Ecto neural progenitor cell (in vitro differentiated cells): ENCODE data around the gene CELF1.

ENCODE experiments used
- DNase-seq: peaks from one replicate; pipeline ENCODE4 v3.0.0-alpha.2; 2018; ENCODE audit warnings: low spot score

The CELF1 gene

DNA sequence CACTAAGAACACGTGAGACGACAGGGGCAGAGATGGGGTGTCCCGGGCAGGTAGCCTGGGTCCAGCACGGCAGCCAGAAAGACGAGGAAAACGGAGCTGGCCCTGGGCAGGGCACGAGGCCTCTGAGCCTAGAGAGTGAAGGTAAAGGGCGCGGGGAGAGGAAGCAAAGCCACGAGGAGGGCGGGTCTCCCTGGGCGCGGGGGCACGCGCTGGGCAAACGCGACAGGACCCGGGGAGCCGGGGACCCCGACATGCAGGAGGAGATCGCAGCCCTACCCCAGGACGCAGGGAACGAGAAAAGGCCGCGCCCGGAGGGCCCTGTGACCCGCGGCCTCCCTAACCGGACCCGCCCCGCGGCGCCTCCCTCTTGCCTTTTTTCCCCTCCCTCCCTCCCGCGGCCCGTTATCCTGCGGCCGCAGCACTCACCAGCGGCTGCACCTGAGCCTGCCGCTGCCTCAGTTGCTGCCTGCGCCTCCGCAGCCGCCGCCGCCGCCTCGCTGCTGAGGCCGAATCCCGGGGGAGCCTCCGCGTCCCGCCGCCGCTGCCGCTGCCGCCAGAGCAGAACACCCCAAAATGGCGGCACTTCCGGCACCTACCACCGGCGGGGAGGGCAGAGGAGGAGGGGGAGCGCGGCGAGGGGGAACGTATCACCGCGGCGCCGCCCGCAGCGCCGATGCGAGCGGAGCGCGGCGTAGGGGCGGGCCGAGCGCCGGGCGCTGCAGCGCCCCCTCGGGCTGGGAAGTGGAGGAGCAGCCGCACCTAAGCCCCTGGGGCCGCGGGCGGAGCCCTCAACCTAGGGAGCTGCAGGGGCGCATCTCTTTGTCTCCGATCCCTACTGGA lies at the start of gene CELF1:
CELF1 (minus strand) TSS at position 567 of the 840 bp plus-strand sequence. CDS start 53,609 bp downstream, outside the sequence.
- peak; percentile 94 for DNase-seq

GRCh38 chr11:47599902-47600301 lies 47.0 kb upstream of the CELF1 start:
- no peak for DNase-seq

DNA sequence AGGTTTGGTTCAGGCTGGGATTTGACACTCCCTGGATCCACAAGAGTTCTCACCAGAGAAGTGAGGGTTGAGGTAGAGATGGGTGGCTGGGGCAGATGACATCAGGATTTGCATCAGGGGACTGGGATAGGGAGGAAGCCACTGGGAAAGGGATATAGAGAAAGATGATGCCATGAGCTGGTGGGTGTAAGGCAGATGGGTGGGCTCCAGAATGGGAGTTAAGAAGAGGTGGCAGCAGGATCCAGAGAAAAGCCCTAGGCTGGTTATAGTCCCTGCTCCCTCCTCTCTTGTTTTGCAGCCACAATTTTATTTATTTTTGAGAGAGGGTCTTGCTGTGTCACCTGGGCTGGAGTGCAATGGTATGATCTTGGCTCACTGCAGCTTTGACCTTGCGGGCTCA lies 43.0 kb upstream of the CELF1 start:
- DNase-seq, result no peak

- no peak for DNase-seq
These were observed 42.1 kb upstream of the CELF1 start for GRCh38 chr11:47595029-47595428.

- DNase-seq, result peak; percentile 71
These were observed 41.3 kb upstream of the CELF1 start, which contains the start of gene C1QTNF4 for GRCh38 chr11:47593934-47594855. TSS of gene C1QTNF4 (minus strand) at chr11:47594411. CDS start at chr11:47590810, 3,601 bp downstream.

DNA sequence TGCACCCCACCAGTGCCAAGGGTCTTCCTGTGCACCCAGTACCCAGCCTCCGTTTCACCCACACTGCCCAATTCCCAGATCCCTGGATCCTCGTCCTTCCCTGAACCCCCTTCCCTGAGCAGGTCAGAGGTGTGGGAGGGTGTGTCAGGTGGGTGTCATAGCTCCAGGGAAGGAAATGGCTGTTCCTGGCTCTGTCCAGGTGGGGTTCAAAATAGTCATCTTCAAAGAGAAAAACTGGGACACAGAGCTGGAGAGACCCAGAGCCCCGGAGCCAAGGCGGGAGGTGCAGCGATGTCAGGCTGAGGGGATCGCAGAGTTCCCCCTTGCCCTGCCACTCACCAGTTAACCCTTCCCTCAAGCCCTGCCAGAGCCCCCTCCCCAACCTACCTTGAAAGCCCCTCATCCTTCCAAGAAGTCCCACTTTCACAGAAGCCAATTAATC lies 40.6 kb upstream of the CELF1 start:
- DNase-seq, result no peak

- no peak for DNase-seq
These were observed 40.0 kb upstream of the CELF1 start for GRCh38 chr11:47592970-47593369.

DNA sequence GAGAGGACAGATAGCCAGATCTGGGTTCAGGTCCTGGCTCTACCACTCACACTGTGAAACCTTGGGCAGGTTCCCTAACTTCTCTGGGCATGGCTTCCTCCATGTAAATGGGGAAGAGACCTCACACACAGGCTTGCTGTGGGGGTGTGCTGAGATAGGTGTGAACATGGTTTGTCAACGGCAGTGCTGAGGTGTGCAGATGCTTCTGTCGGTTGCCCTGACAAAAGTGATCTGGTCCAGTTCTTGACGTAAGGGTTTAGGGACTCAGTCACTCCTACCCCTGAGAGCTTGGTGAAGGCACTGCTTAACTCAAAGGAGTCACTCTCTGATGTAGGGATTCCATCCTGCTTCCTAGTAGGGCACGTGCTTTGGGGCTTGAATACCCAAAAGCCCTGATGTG lies 39.3 kb upstream of the CELF1 start:
- DNase-seq, result no peak

- DNase-seq, result no peak
These were observed 38.8 kb upstream of the CELF1 start for GRCh38 chr11:47591764-47592163.

DNA sequence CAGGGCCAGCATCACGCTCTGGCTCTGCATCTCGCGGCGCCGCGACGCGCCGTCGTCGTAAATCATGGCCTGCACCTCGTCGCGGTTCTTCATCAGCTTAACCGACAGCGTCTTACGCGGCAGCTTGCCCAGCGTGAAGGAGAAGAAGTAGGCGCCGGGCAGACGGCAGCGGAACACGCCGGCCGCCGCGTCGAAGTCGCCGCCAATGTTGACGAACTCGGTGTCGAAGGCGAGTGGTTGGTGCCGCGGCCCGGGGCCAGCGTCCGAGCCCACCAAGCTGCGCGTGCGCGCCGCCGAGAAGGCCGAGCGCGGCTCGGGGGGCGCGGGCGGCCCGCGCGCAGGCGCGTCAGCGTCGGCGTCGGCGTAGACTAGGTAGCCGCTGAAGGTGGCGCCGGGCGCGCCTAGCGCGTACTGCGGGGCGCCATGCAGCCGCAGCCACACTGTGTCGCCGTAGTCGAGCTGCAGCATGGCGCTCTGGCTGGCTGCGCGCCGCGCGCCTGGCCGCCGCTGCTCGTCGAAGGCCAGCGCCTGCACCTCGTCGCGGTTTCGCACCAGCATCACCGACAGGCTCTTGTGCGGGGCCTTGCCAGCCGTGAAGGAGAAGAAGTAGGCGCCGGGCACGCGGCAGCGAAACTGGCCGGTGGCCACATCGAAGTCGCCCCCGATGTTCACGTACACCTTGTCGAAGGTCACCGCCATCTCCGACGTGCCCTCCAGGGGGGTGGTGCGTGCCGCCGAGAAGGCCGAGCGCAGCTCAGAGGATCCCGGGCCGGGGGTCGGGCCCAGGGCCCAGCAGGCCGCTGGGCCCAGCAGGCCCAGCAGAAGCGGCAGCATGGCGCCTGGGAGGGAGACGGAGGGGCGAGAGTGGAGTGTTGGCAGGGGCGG lies 37.3 kb upstream of the CELF1 start:
- no peak for DNase-seq

GRCh38 chr11:47589584-47589976 lies 36.6 kb upstream of the CELF1 start:
- no peak for DNase-seq

GRCh38 chr11:47589118-47589517 lies 36.2 kb upstream of the CELF1 start:
- no peak for DNase-seq

DNA sequence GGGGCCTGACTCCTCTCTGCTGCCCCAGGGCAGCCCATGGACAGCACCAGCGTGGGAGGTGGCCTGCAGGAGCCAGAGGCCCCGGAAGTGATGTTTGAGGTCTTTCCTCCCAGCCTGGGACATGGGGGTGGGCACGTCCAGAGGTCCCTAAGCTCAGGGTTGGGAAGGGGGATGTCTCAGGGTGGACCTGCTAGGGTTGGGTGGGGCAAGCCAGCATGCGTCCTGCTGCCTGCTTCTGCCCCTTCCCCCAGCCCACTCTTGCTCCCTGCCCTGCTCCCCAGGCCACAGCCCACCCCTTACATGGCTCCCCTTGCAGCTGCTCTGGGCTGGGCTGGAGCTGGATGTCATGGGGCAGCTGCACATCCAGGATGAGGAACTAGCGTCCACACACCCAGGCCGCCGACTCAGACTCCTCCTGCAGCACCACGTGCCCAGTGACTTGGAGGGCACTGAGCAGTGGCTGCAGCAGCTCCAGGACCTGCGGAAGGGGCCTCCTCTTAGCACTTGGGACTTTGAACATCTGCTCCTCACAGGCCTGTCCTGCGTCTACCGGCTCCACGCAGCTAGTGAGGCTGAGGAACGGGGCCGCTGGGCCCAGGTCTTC lies 34.9 kb upstream of the CELF1 start:
- DNase-seq, result no peak

DNA sequence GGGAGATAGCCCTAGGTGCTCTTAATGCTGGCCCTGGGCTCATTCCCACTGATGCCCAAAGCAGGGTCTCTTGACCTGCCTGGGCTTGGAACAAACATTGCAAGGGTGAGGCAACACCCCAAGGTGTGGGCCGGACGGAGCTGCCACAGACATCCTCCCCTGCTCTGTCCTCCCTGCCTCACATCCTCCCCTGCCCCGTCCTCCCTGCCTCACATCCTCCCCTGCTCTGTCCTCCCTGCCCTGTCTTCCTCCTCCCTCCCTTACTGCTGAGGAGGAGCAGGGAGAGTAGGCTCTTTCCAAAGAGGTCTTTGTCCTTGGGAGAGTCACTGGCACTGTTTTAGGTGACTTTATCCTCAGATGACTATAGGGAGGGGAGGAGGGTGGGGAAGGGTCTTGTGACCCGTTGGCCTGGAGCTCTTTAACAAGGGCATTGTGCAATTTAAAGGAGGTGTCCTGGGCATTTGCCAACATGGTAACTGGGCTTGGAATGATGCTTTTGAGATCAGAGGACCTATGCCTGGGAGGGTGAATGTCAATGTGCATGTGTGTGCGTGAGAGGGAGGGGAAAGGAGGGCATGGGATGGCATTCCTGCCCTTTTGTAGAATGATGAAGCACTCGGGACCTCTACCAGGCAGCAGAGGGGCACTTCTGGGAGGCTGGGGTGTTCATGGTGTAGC lies 34.2 kb upstream of the CELF1 start:
- DNase-seq, result no peak

DNA sequence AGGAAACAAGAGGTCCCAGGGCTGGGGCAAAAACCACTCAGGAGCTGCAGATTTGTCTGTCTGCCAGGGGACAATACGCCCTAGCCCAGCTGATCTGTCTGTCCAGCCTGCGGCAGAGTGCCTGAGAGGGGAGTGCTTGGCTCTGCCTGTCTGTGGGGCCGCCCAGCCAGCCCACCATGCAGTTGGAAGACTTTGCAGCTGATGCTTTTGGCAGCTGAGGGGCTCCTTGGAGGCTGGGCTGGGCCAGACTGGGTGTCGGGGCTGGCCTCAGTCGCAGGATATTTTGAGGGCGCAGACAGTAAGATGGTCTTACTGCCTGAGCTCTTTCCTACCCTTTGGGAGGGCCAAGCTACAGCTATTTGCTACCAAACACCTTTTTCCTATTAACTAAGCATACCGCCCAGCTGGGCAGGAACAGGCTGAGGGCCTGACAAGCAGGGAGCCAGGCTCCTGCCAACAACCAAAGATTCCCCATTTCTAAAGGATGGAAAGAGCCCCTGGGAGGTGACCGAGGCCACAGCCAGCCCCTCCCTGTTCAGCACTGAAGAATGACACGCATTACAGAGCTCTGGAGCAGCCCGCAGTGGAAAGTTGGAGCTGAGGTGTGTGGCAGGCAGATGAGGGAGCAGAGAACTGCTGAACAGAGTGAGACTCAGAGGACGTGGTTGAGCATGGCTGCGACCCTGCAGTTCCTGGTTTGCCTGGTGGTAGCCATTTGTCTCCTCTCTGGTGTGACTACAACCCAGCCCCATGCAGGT lies 33.3 kb upstream of the CELF1 start, which contains the start of gene FAM180B:
FAM180B (plus strand) TSS at position 581 of the 758 bp plus-strand sequence; CDS start at position 672, 91 bp downstream.
- no peak for DNase-seq

DNA sequence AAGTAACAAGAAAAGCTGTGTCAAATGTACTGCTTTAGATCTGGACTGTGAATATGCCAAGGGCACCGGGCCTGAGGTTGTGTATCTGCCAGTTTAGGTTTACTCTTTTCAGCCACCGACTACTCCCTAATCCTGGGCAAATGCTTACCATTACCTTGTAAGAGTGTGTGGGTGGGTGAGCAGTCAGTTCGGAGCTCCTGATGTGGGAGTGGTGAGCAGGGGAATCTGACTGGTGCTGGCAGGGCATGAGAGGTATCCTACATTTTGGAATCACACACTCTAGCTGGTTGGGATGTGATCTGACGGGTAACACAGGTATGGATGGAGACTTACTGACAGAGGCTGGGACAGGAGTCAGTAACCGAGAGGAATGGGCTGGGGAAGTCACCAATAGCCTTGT lies 30.9 kb upstream of the CELF1 start:
- DNase-seq, result no peak

DNA sequence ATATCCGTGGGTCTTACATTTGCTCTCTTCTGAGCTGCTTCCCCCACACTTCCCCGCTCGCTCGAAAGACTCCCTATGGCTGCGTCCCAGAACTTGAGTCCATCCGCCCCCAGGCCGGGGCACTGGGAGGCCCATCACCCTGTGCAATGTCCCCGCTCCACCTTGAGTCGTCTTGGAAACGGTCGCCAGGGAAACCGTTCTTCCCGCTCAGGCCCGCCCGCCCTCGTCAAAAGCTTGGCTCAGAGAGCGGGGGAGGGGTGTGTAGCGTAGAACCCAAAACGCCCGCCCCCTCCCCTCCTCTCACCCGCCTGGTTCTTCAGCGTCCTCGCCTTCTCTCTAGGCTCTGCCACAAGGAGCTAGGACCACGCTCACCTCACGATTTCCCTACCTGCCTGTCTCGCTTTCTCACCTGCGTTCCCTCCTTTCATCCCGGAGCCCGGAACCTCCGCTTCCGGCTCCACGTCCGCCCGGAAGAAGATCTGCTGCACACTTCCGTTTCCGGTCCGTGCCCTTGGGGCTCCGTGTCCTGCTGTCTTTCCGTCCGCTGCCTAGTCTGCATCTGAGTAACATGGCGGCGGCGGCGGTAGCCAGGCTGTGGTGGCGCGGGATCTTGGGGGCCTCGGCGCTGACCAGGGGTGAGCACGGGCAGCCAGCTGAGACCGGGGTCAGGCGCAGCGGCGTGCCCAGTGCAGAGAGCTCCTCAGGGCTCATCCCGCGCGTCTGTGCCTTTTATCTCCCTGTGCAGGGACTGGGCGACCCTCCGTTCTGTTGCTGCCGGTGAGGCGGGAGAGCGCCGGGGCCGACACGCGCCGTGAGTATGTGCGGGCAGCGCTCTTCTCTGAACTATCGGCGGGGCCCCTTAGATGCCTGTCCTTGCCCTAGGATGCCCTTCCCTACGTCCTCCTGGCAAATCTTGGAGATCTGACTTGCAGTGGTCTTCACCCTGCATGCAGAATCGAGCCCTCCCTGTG lies 25.9 kb upstream of the CELF1 start, which contains the start of the genes KBTBD4 and NDUFS3:
KBTBD4 (minus strand) TSS at position 447 of the 971 bp plus-strand sequence; CDS start at position 428, 19 bp downstream.
NDUFS3 (plus strand) TSS at position 551 of the 971 bp plus-strand sequence; CDS start at position 569, 18 bp downstream.
- DNase-seq, result peak; percentile 95

GRCh38 chr11:47577460-47578041 lies 24.6 kb upstream of the CELF1 start:
- DNase-seq, result no peak
